Measurements from ENCODE around the gene KCTD16.

Gene KCTD16

GRCh38 chr5:144463481-144464223 lies 293.0 kb downstream of the KCTD16 start:
- DNase-seq (ENCODE audit: low spot score): no peak

GRCh38 chr5:144464306-144464705 lies 293.6 kb downstream of the KCTD16 start:
- DNase-seq (ENCODE audit: low spot score): no peak

GRCh38 chr5:144465441-144465840 lies 294.8 kb downstream of the KCTD16 start:
- DNase-seq (ENCODE audit: low spot score): no peak

- peak; percentile 64 for DNase-seq (ENCODE audit: low spot score)
Measured at GRCh38 chr5:144467792-144468191, 297.1 kb downstream of the KCTD16 start.

GRCh38 chr5:144468571-144468970 lies 297.9 kb downstream of the KCTD16 start:
- no peak for DNase-seq (ENCODE audit: low spot score)

- DNase-seq (ENCODE audit: low spot score): no peak
Measured at GRCh38 chr5:144469106-144469505, 298.4 kb downstream of the KCTD16 start.

GRCh38 chr5:144472221-144472620 lies 301.5 kb downstream of the KCTD16 start:
- DNase-seq (ENCODE audit: low spot score): no peak

GRCh38 chr5:144473650-144474049 lies 303.0 kb downstream of the KCTD16 start:
- no peak for DNase-seq (ENCODE audit: low spot score)

GRCh38 chr5:144478565-144478964 lies 307.9 kb downstream of the KCTD16 start:
- no peak for DNase-seq (ENCODE audit: low spot score)

- no peak for DNase-seq (ENCODE audit: low spot score)
Measured at GRCh38 chr5:144481861-144482260, 311.2 kb downstream of the KCTD16 start.

GRCh38 chr5:144484124-144484897 lies 313.6 kb downstream of the KCTD16 start:
- no peak for DNase-seq (ENCODE audit: low spot score)

GRCh38 chr5:144485540-144485939 lies 314.9 kb downstream of the KCTD16 start:
- DNase-seq (ENCODE audit: low spot score): no peak

GRCh38 chr5:144487207-144487606 lies 316.5 kb downstream of the KCTD16 start:
- peak; percentile 31 for DNase-seq (ENCODE audit: low spot score)

GRCh38 chr5:144487761-144488160 lies 317.1 kb downstream of the KCTD16 start:
- DNase-seq (ENCODE audit: low spot score): peak; percentile 14

GRCh38 chr5:144503123-144503522 lies 332.4 kb downstream of the KCTD16 start:
- DNase-seq (ENCODE audit: low spot score): no peak

GRCh38 chr5:144504929-144505577 lies 334.4 kb downstream of the KCTD16 start:
- DNase-seq (ENCODE audit: low spot score): no peak

- DNase-seq (ENCODE audit: low spot score): no peak
Measured at GRCh38 chr5:144510845-144511579, 340.3 kb downstream of the KCTD16 start.

GRCh38 chr5:144511580-144512072 lies 341.0 kb downstream of the KCTD16 start:
- no peak for DNase-seq (ENCODE audit: low spot score)

GRCh38 chr5:144522698-144523097 lies 352.0 kb downstream of the KCTD16 start:
- DNase-seq (ENCODE audit: low spot score): no peak

GRCh38 chr5:144525000-144525399 lies 354.3 kb downstream of the KCTD16 start:
- no peak for DNase-seq (ENCODE audit: low spot score)

- no peak for DNase-seq (ENCODE audit: low spot score)
Measured at GRCh38 chr5:144531188-144531587, 360.5 kb downstream of the KCTD16 start.
